Fibroblast of villous mesenchyme (primary cell): ENCODE measurements around the gene TSPAN17. TPM values are rescaled to one million over a fixed set of nuclear protein-coding genes. Genes with fewer than 3 reads are reported as not detected.

ENCODE experiments used
- DNase-seq: peaks from one replicate; pipeline ENCODE4 v3.0.0-alpha.2; 2010; ENCODE audit warnings: low read depth
- H3K4me3 ChIP-seq: 2 replicates; pipeline ENCODE4 v1.5.1; 2011; ENCODE audit warnings: low read depth, mild to moderate bottlenecking, low read length
- CTCF ChIP-seq: IDR thresholded peaks from 2 replicates; pipeline ENCODE4 v1.5.1; 2012; ENCODE audit warnings: low read depth, mild to moderate bottlenecking, low read length; ENCODE audit not compliant: insufficient read depth
- total RNA-seq: library from RNA; depleted of rRNA; stranded (reverse); fragments of >200 nt; gene quantifications from 2 replicates; pipeline ENCODE4 v1.2.3, GENCODE V29; 2012

Gene TSPAN17
- total RNA-seq, 1 donor = 38.0 TPM

GRCh38 chr5:176690911-176691310 is 43.6 kb downstream of the TSPAN17 start:
- no peak overlapping the region for H3K4me3 ChIP-seq
- no peak for TF ChIP-seq CTCF
- no peak for DNase-seq

- no peak for TF ChIP-seq CTCF
- H3K4me3 ChIP-seq = no peak overlapping the region
- no peak for DNase-seq
Measured at GRCh38 chr5:176691524-176691923, 44.2 kb downstream of the TSPAN17 start.

GRCh38 chr5:176692326-176692725 is 45.0 kb downstream of the TSPAN17 start:
- no peak overlapping the region for H3K4me3 ChIP-seq
- no peak for TF ChIP-seq CTCF
- DNase-seq = no peak

- no peak for TF ChIP-seq CTCF
- DNase-seq = no peak
- H3K4me3 ChIP-seq = no peak overlapping the region
Measured at GRCh38 chr5:176692839-176693476, 45.7 kb downstream of the TSPAN17 start.

GRCh38 chr5:176693477-176693851 is 46.2 kb downstream of the TSPAN17 start:
- no peak for TF ChIP-seq CTCF
- DNase-seq = peak; percentile 40

GRCh38 chr5:176694146-176694545 is 46.9 kb downstream of the TSPAN17 start:
- no peak overlapping the region for H3K4me3 ChIP-seq
- DNase-seq = no peak
- no peak for TF ChIP-seq CTCF

More at GRCh38 chr5:176693477-176693851, 46.2 kb downstream of the TSPAN17 start:
- H3K4me3 ChIP-seq = no peak overlapping the region

GRCh38 chr5:176694631-176695030 is 47.3 kb downstream of the TSPAN17 start:
- no peak overlapping the region for H3K4me3 ChIP-seq
- no peak for DNase-seq
- no peak for TF ChIP-seq CTCF
